ENCODE measurements around the gene ORMDL2.

Gene ORMDL2

DNA sequence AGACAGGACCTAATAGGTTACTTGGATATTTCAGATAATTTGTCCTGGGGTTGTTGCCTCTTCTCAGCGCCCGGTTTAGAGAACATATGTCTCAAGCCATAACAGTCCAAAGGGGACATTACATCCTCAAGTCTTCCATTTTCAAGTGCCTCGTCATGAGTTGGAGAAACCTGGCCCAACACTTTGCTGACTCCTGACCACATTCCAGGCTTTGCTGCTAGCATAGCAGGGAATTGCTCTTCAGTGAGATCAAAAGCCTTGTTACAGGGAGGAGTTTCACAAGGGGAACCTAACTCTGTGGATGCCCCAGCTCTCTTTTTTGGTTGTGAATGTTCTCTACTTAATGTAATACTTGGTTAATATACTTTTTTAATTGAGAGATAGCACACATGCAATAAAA, 33.1 kb downstream of the ORMDL2 start:
- Histone ChIP-seq H3K27ac (ENCODE audit: low read length) (no peak overlapping the region), H3K79me2 (ENCODE audit: low read length) (no peaks in the 10 kb centered on the region), H3K4me1 (ENCODE audit: low read length) (no peaks in the 10 kb centered on the region), H3K9ac (ENCODE audit: low read length) (no peak overlapping the region), H3K9me3 (ENCODE audit: insufficient read depth, low read length) (no peaks in the 10 kb centered on the region), H3K36me3 (replicated peaks; ENCODE audit: low read depth, low read length) (no peaks in the 10 kb centered on the region), H3K27me3 (ENCODE audit: low read depth, low read length) (peaks cover 30% of the 10 kb centered on the region), H2AFZ (ENCODE audit: low read depth, low read length) (no peak overlapping the region), H3K4me2 (ENCODE audit: low read length) (no peak overlapping the region), H4K20me1 (ENCODE audit: insufficient read depth, low read length) (no peaks in the 10 kb centered on the region), H3K4me3 (ENCODE audit: low read length) (no peak overlapping the region)
- TF ChIP-seq, protein P1, sequence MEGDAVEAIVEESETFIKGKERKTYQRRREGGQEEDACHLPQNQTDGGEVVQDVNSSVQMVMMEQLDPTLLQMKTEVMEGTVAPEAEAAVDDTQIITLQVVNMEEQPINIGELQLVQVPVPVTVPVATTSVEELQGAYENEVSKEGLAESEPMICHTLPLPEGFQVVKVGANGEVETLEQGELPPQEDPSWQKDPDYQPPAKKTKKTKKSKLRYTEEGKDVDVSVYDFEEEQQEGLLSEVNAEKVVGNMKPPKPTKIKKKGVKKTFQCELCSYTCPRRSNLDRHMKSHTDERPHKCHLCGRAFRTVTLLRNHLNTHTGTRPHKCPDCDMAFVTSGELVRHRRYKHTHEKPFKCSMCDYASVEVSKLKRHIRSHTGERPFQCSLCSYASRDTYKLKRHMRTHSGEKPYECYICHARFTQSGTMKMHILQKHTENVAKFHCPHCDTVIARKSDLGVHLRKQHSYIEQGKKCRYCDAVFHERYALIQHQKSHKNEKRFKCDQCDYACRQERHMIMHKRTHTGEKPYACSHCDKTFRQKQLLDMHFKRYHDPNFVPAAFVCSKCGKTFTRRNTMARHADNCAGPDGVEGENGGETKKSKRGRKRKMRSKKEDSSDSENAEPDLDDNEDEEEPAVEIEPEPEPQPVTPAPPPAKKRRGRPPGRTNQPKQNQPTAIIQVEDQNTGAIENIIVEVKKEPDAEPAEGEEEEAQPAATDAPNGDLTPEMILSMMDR (IDR thresholded peaks at IDR 0.05; ENCODE audit: low read depth, low read length) = no peak
- no peak for TF ChIP-seq EZH2phosphoT487 (IDR thresholded peaks at IDR 0.05; ENCODE audit: low read depth)

DNA sequence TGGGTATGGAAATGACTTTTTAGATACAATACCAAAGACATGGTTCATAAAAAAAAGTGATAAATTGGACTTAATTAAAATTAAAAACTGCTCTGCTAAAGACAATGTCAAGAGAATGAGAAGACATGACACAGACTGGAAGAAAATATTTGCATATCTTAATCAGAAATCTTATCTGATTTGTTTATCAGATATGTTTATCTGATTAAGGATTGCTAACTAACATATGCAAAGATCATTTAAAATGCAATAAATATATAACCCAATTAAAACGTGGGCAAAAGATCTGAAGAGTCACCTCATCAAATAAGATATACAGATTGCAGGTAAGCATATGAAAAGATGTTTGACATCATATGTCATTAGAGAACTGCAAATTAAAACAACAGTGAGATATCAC, 34.9 kb downstream of the ORMDL2 start:
- H3K27me3 ChIP-seq (ENCODE audit: low read depth, low read length) = peaks cover 25% of the 10 kb centered on the region
- no peak overlapping the region for H3K27ac ChIP-seq (ENCODE audit: low read length)
- H4K20me1 ChIP-seq (ENCODE audit: insufficient read depth, low read length) = no peaks in the 10 kb centered on the region
- no peak overlapping the region for H3K4me2 ChIP-seq (ENCODE audit: low read length)
- no peaks in the 10 kb centered on the region for H3K79me2 ChIP-seq (ENCODE audit: low read length)
- H3K9me3 ChIP-seq (ENCODE audit: insufficient read depth, low read length) = no peaks in the 10 kb centered on the region
- no peaks in the 10 kb centered on the region for H3K36me3 ChIP-seq (replicated peaks; ENCODE audit: low read depth, low read length)
- no peak overlapping the region for H2AFZ ChIP-seq (ENCODE audit: low read depth, low read length)
- H3K4me3 ChIP-seq (ENCODE audit: low read length) = no peak overlapping the region
- H3K4me1 ChIP-seq (ENCODE audit: low read length) = no peaks in the 10 kb centered on the region
- H3K9ac ChIP-seq (ENCODE audit: low read length) = no peak overlapping the region
- TF ChIP-seq EZH2phosphoT487 (IDR thresholded peaks at IDR 0.05; ENCODE audit: low read depth) = no peak
- TF ChIP-seq, protein P1 (IDR thresholded peaks at IDR 0.05; ENCODE audit: low read depth, low read length) = no peak

DNA sequence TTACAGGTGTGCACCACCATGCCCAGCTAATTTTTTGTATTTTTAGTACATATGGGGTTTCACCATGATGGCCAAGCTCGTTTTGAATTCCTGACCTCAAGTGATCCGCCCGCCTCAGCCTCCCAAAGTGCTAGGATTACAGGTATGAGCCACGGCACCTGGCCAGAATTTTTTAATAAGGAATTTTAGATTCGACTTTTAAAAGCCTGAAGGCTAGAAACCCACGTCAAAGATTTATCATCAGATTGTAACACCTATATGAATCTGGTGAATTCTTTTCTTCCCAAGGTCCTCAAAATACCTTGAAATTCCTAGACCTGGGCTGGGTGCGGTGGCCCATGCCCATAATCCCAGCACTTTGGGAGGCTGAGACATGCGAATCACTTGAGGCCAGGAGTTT, 43.6 kb downstream of the ORMDL2 start:
- Histone ChIP-seq H3K27me3 (ENCODE audit: low read depth, low read length) (no peaks in the 10 kb centered on the region), H3K9me3 (ENCODE audit: insufficient read depth, low read length) (peaks cover 4% of the 10 kb centered on the region; the same call in 1 of the 2 replicates), H2AFZ (ENCODE audit: low read depth, low read length) (no peak overlapping the region), H3K79me2 (ENCODE audit: low read length) (no peaks in the 10 kb centered on the region), H3K9ac (ENCODE audit: low read length) (no peak overlapping the region), H3K4me3 (ENCODE audit: low read length) (no peak overlapping the region), H3K36me3 (replicated peaks; ENCODE audit: low read depth, low read length) (no peaks in the 10 kb centered on the region), H3K27ac (ENCODE audit: low read length) (no peak overlapping the region), H4K20me1 (ENCODE audit: insufficient read depth, low read length) (no peaks in the 10 kb centered on the region), H3K4me2 (ENCODE audit: low read length) (no peak overlapping the region), H3K4me1 (ENCODE audit: low read length) (no peaks in the 10 kb centered on the region)
- TF ChIP-seq, protein P1 (IDR thresholded peaks at IDR 0.05; ENCODE audit: low read depth, low read length) = no peak
- no peak for TF ChIP-seq EZH2phosphoT487 (IDR thresholded peaks at IDR 0.05; ENCODE audit: low read depth)

DNA sequence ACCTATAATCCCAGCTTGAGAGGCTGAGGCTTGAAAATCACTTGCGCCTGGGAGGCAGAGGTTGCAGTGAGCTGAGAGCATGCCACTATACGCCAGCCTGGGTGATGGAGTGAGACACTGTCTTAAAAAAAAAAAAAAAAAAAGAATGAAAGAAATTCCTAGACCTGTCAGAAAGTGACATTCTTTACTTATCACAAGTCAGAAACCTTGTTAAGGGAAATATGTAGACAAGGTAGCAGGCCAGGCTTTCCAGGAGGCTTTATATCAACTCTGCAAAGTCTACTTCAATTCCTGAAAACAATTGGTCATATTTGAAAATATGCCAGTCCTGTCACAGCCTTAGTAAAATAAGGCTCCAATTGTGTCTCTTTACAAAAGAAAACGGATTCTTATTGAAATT, 44.0 kb downstream of the ORMDL2 start:
- Histone ChIP-seq H3K27ac (ENCODE audit: low read length) (no peak overlapping the region), H3K36me3 (replicated peaks; ENCODE audit: low read depth, low read length) (no peaks in the 10 kb centered on the region), H2AFZ (ENCODE audit: low read depth, low read length) (no peak overlapping the region), H3K4me1 (ENCODE audit: low read length) (no peaks in the 10 kb centered on the region), H4K20me1 (ENCODE audit: insufficient read depth, low read length) (no peaks in the 10 kb centered on the region), H3K27me3 (ENCODE audit: low read depth, low read length) (no peaks in the 10 kb centered on the region), H3K9ac (ENCODE audit: low read length) (no peak overlapping the region), H3K4me3 (ENCODE audit: low read length) (no peak overlapping the region), H3K79me2 (ENCODE audit: low read length) (no peaks in the 10 kb centered on the region), H3K9me3 (ENCODE audit: insufficient read depth, low read length) (peaks cover 4% of the 10 kb centered on the region; the same call in 1 of the 2 replicates), H3K4me2 (ENCODE audit: low read length) (no peak overlapping the region)
- TF ChIP-seq, protein P1 (IDR thresholded peaks at IDR 0.05; ENCODE audit: low read depth, low read length) = no peak
- TF ChIP-seq EZH2phosphoT487 (IDR thresholded peaks at IDR 0.05; ENCODE audit: low read depth) = no peak

Data from OCI-LY3 (cell line).